ENCODE results near the gene STXBP5. TPM values are rescaled to one million over a fixed set of nuclear protein-coding genes. Genes with fewer than 3 reads are reported as not detected.

The STXBP5 gene
- polyA plus RNA-seq, 2 donors = 8.6 to 15.2 TPM

GRCh38 chr6:147161974-147162495 lies 42.2 kb upstream of the STXBP5 start:
- Histone ChIP-seq H3K9me3 (ENCODE audit: control insufficient read depth in 2 of 2, insufficient read depth in 1 of 2, low read depth in 1 of 2, low read length in 1 of 2) (no peaks in the 10 kb centered on the region), H3K27ac (ENCODE audit: low read depth in 2 of 2, low read length in 1 of 2) (no peak overlapping the region), H3K4me1 (ENCODE audit: control insufficient read depth in 2 of 2, insufficient read depth in 2 of 2, low read length in 1 of 2) (no peaks in the 10 kb centered on the region), H3K27me3 (ENCODE audit: control insufficient read depth in 1 of 2, insufficient read depth in 2 of 2, low read length in 2 of 2) (no peaks in the 10 kb centered on the region), H3K4me3 (ENCODE audit: low read depth in 1 of 2, low read length in 2 of 2) (no peak overlapping the region), H3K36me3 (ENCODE audit: control insufficient read depth in 2 of 2, insufficient read depth in 2 of 2, low read length in 1 of 2) (no peaks in the 10 kb centered on the region)
- 59 to 62% methylated on average over 4 of the region's 4 CpGs for WGBS, 2 donors

- no peaks in the 10 kb centered on the region for H3K27me3 ChIP-seq (ENCODE audit: control insufficient read depth in 1 of 2, insufficient read depth in 2 of 2, low read length in 2 of 2)
- no peak overlapping the region for H3K4me3 ChIP-seq (ENCODE audit: low read depth in 1 of 2, low read length in 2 of 2)
- no peaks in the 10 kb centered on the region for H3K36me3 ChIP-seq (ENCODE audit: control insufficient read depth in 2 of 2, insufficient read depth in 2 of 2, low read length in 1 of 2)
- H3K9me3 ChIP-seq (ENCODE audit: control insufficient read depth in 2 of 2, insufficient read depth in 1 of 2, low read depth in 1 of 2, low read length in 1 of 2) = no peaks in the 10 kb centered on the region
- H3K4me1 ChIP-seq (ENCODE audit: control insufficient read depth in 2 of 2, insufficient read depth in 2 of 2, low read length in 1 of 2) = no peaks in the 10 kb centered on the region
- H3K27ac ChIP-seq (ENCODE audit: low read depth in 2 of 2, low read length in 1 of 2) = no peak overlapping the region
These were observed 39.5 kb upstream of the STXBP5 start for GRCh38 chr6:147164761-147165160.

GRCh38 chr6:147166360-147166944 lies 37.8 kb upstream of the STXBP5 start:
- H3K36me3 ChIP-seq (ENCODE audit: control insufficient read depth in 2 of 2, insufficient read depth in 2 of 2, low read length in 1 of 2) = no peaks in the 10 kb centered on the region
- H3K27ac ChIP-seq (ENCODE audit: low read depth in 2 of 2, low read length in 1 of 2) = no peak overlapping the region
- no peak overlapping the region for H3K4me3 ChIP-seq (ENCODE audit: low read depth in 1 of 2, low read length in 2 of 2)
- no peaks in the 10 kb centered on the region for H3K9me3 ChIP-seq (ENCODE audit: control insufficient read depth in 2 of 2, insufficient read depth in 1 of 2, low read depth in 1 of 2, low read length in 1 of 2)
- H3K4me1 ChIP-seq (ENCODE audit: control insufficient read depth in 2 of 2, insufficient read depth in 2 of 2, low read length in 1 of 2) = no peaks in the 10 kb centered on the region
- WGBS, 2 donors = 58 to 60% methylated on average over 2 of the region's 2 CpGs
- no peaks in the 10 kb centered on the region for H3K27me3 ChIP-seq (ENCODE audit: control insufficient read depth in 1 of 2, insufficient read depth in 2 of 2, low read length in 2 of 2)

- Histone ChIP-seq H3K4me1 (ENCODE audit: control insufficient read depth in 2 of 2, insufficient read depth in 2 of 2, low read length in 1 of 2) (no peaks in the 10 kb centered on the region), H3K4me3 (ENCODE audit: low read depth in 1 of 2, low read length in 2 of 2) (no peak overlapping the region), H3K27ac (ENCODE audit: low read depth in 2 of 2, low read length in 1 of 2) (no peak overlapping the region), H3K27me3 (ENCODE audit: control insufficient read depth in 1 of 2, insufficient read depth in 2 of 2, low read length in 2 of 2) (no peaks in the 10 kb centered on the region), H3K9me3 (ENCODE audit: control insufficient read depth in 2 of 2, insufficient read depth in 1 of 2, low read depth in 1 of 2, low read length in 1 of 2) (no peaks in the 10 kb centered on the region), H3K36me3 (ENCODE audit: control insufficient read depth in 2 of 2, insufficient read depth in 2 of 2, low read length in 1 of 2) (no peaks in the 10 kb centered on the region)
- WGBS, 2 donors = 78 to 83% methylated on average over 1 of the region's 1 CpG
These were observed 37.2 kb upstream of the STXBP5 start for GRCh38 chr6:147166992-147167391.

GRCh38 chr6:147167576-147168461 lies 36.4 kb upstream of the STXBP5 start:
- WGBS, 2 donors = 82 to 87% methylated on average over 4 of the region's 4 CpGs
- no peaks in the 10 kb centered on the region for H3K9me3 ChIP-seq (ENCODE audit: control insufficient read depth in 2 of 2, insufficient read depth in 1 of 2, low read depth in 1 of 2, low read length in 1 of 2)
- no peak overlapping the region for H3K4me3 ChIP-seq (ENCODE audit: low read depth in 1 of 2, low read length in 2 of 2)
- no peak overlapping the region for H3K27ac ChIP-seq (ENCODE audit: low read depth in 2 of 2, low read length in 1 of 2)
- no peaks in the 10 kb centered on the region for H3K27me3 ChIP-seq (ENCODE audit: control insufficient read depth in 1 of 2, insufficient read depth in 2 of 2, low read length in 2 of 2)
- no peaks in the 10 kb centered on the region for H3K36me3 ChIP-seq (ENCODE audit: control insufficient read depth in 2 of 2, insufficient read depth in 2 of 2, low read length in 1 of 2)
- H3K4me1 ChIP-seq (ENCODE audit: control insufficient read depth in 2 of 2, insufficient read depth in 2 of 2, low read length in 1 of 2) = no peaks in the 10 kb centered on the region

GRCh38 chr6:147169529-147169928 lies 34.7 kb upstream of the STXBP5 start:
- Histone ChIP-seq H3K4me1 (ENCODE audit: control insufficient read depth in 2 of 2, insufficient read depth in 2 of 2, low read length in 1 of 2) (no peaks in the 10 kb centered on the region), H3K27me3 (ENCODE audit: control insufficient read depth in 1 of 2, insufficient read depth in 2 of 2, low read length in 2 of 2) (no peaks in the 10 kb centered on the region), H3K4me3 (ENCODE audit: low read depth in 1 of 2, low read length in 2 of 2) (no peak overlapping the region), H3K36me3 (ENCODE audit: control insufficient read depth in 2 of 2, insufficient read depth in 2 of 2, low read length in 1 of 2) (no peaks in the 10 kb centered on the region), H3K27ac (ENCODE audit: low read depth in 2 of 2, low read length in 1 of 2) (no peak overlapping the region), H3K9me3 (ENCODE audit: control insufficient read depth in 2 of 2, insufficient read depth in 1 of 2, low read depth in 1 of 2, low read length in 1 of 2) (no peaks in the 10 kb centered on the region)
- 96 to 97% methylated on average over 1 of the region's 1 CpG for WGBS, 2 donors

- Histone ChIP-seq H3K4me3 (ENCODE audit: low read depth in 1 of 2, low read length in 2 of 2) (no peak overlapping the region), H3K9me3 (ENCODE audit: control insufficient read depth in 2 of 2, insufficient read depth in 1 of 2, low read depth in 1 of 2, low read length in 1 of 2) (no peaks in the 10 kb centered on the region), H3K27ac (ENCODE audit: low read depth in 2 of 2, low read length in 1 of 2) (no peak overlapping the region), H3K4me1 (ENCODE audit: control insufficient read depth in 2 of 2, insufficient read depth in 2 of 2, low read length in 1 of 2) (no peaks in the 10 kb centered on the region), H3K27me3 (ENCODE audit: control insufficient read depth in 1 of 2, insufficient read depth in 2 of 2, low read length in 2 of 2) (no peaks in the 10 kb centered on the region), H3K36me3 (ENCODE audit: control insufficient read depth in 2 of 2, insufficient read depth in 2 of 2, low read length in 1 of 2) (no peaks in the 10 kb centered on the region)
- WGBS, 2 donors = 96 to 97% methylated on average over 1 of the region's 1 CpG
These were observed 33.9 kb upstream of the STXBP5 start for GRCh38 chr6:147170269-147170668.

- WGBS, 2 donors = 48 to 61% methylated on average over 5 of the region's 5 CpGs
- no peaks in the 10 kb centered on the region for H3K9me3 ChIP-seq (ENCODE audit: control insufficient read depth in 2 of 2, insufficient read depth in 1 of 2, low read depth in 1 of 2, low read length in 1 of 2)
- H3K4me3 ChIP-seq (ENCODE audit: low read depth in 1 of 2, low read length in 2 of 2) = no peak overlapping the region
These were observed 31.1 kb upstream of the STXBP5 start for GRCh38 chr6:147173140-147173539.

GRCh38 chr6:147173675-147174308 lies 30.4 kb upstream of the STXBP5 start:
- H3K27me3 ChIP-seq (ENCODE audit: control insufficient read depth in 1 of 2, insufficient read depth in 2 of 2, low read length in 2 of 2) = no peaks in the 10 kb centered on the region
- H3K27ac ChIP-seq (ENCODE audit: low read depth in 2 of 2, low read length in 1 of 2) = no peak overlapping the region
- H3K36me3 ChIP-seq (ENCODE audit: control insufficient read depth in 2 of 2, insufficient read depth in 2 of 2, low read length in 1 of 2) = no peaks in the 10 kb centered on the region
- H3K4me3 ChIP-seq (ENCODE audit: low read depth in 1 of 2, low read length in 2 of 2) = no peak overlapping the region
- WGBS, 2 donors = 73 to 89% methylated on average over 3 of the region's 3 CpGs
- no peaks in the 10 kb centered on the region for H3K9me3 ChIP-seq (ENCODE audit: control insufficient read depth in 2 of 2, insufficient read depth in 1 of 2, low read depth in 1 of 2, low read length in 1 of 2)
- H3K4me1 ChIP-seq (ENCODE audit: control insufficient read depth in 2 of 2, insufficient read depth in 2 of 2, low read length in 1 of 2) = no peaks in the 10 kb centered on the region

More at GRCh38 chr6:147173140-147173539, 31.1 kb upstream of the STXBP5 start:
- Histone ChIP-seq H3K27ac (ENCODE audit: low read depth in 2 of 2, low read length in 1 of 2) (no peak overlapping the region), H3K4me1 (ENCODE audit: control insufficient read depth in 2 of 2, insufficient read depth in 2 of 2, low read length in 1 of 2) (no peaks in the 10 kb centered on the region), H3K36me3 (ENCODE audit: control insufficient read depth in 2 of 2, insufficient read depth in 2 of 2, low read length in 1 of 2) (no peaks in the 10 kb centered on the region), H3K27me3 (ENCODE audit: control insufficient read depth in 1 of 2, insufficient read depth in 2 of 2, low read length in 2 of 2) (no peaks in the 10 kb centered on the region)
